ENCODE results near the gene SYCN. TPM values are rescaled to one million over a fixed set of nuclear protein-coding genes. Genes with fewer than 3 reads are reported as not detected.

The SYCN gene
- total RNA-seq, 3 donors from 2014 or later (not counting 1 experiment from before 2014, with no cell fraction given), result not detected

GRCh38 chr19:39211731-39212374 is 7.8 kb upstream of the SYCN start:
- no peak for ATAC-seq
- TF ChIP-seq, protein P1, sequence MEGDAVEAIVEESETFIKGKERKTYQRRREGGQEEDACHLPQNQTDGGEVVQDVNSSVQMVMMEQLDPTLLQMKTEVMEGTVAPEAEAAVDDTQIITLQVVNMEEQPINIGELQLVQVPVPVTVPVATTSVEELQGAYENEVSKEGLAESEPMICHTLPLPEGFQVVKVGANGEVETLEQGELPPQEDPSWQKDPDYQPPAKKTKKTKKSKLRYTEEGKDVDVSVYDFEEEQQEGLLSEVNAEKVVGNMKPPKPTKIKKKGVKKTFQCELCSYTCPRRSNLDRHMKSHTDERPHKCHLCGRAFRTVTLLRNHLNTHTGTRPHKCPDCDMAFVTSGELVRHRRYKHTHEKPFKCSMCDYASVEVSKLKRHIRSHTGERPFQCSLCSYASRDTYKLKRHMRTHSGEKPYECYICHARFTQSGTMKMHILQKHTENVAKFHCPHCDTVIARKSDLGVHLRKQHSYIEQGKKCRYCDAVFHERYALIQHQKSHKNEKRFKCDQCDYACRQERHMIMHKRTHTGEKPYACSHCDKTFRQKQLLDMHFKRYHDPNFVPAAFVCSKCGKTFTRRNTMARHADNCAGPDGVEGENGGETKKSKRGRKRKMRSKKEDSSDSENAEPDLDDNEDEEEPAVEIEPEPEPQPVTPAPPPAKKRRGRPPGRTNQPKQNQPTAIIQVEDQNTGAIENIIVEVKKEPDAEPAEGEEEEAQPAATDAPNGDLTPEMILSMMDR (IDR thresholded peaks at IDR 0.05), result peak; percentile 2
- Histone ChIP-seq H3K4me1 (ENCODE audit: control insufficient read depth, insufficient read depth, low read length) (no peaks in the 10 kb centered on the region), H3K36me3 (ENCODE audit: control insufficient read depth, insufficient read depth, low read length) (no peaks in the 10 kb centered on the region), H3K27ac (ENCODE audit: low read length) (no peak overlapping the region), H3K27me3 (ENCODE audit: control insufficient read depth, insufficient read depth, low read length) (no peaks in the 10 kb centered on the region), H3K4me3 (ENCODE audit: low read length) (no peak overlapping the region), H3K9me3 (ENCODE audit: control insufficient read depth, insufficient read depth, low read length) (no peaks in the 10 kb centered on the region)
- no peak for DNase-seq
- H3K9me3 Mint-ChIP-seq, result no peaks in the 10 kb centered on the region
- H3K4me1 Mint-ChIP-seq, result no peaks in the 10 kb centered on the region
- no peaks in the 10 kb centered on the region for H3K36me3 Mint-ChIP-seq
- 88% methylated on average over 13 of the region's 13 CpGs for WGBS (ENCODE audit: insufficient coverage)
- intact Hi-C loops (cut with micrococcal nuclease), result loop anchor here (1.0 kb wide), 1 partner anchor 116 kb away; no protein-coding TSS in a partner anchor
- no peak overlapping the region for H3K4me3 Mint-ChIP-seq
- no peak overlapping the region for H3K27ac Mint-ChIP-seq
- H3K27me3 Mint-ChIP-seq (ENCODE audit: low read depth in 2 of 2), result peaks cover under 1 to 2% of the 10 kb centered on the region in 2 donors

DNA sequence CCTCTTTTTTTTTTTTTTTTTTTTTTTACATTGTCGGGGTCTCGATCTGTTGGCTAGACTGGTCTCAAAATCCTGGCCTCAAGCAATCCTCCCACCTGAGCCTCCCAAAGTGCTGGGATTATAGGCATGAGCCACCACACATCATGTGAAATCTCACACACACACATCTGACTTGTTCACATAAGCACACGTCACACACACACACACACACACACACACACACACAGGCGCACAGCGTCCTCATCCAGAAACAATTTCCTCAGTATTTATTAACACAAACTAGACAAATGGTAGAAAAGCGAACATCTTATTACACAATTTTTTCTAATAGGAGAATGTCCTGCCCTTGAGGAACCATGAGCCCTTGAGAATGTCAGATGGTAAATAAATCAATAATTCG is 5.1 kb upstream of the SYCN start:
- H3K36me3 ChIP-seq (ENCODE audit: control insufficient read depth, insufficient read depth, low read length), result no peaks in the 10 kb centered on the region
- Mint-ChIP-seq H3K36me3 (no peaks in the 10 kb centered on the region), H3K9me3 (no peaks in the 10 kb centered on the region), H3K4me1 (no peaks in the 10 kb centered on the region), H3K4me3 (no peak overlapping the region), H3K27me3 (ENCODE audit: low read depth in 2 of 2) (peaks cover 6 to 9% of the 10 kb centered on the region in 2 donors), H3K27ac (no peak overlapping the region)
- intact Hi-C loops (cut with micrococcal nuclease), result no loop called here
- no peaks in the 10 kb centered on the region for H3K4me1 ChIP-seq (ENCODE audit: control insufficient read depth, insufficient read depth, low read length)
- TF ChIP-seq, protein P1 (IDR thresholded peaks at IDR 0.05), result no peak
- no peaks in the 10 kb centered on the region for H3K9me3 ChIP-seq (ENCODE audit: control insufficient read depth, insufficient read depth, low read length)
- ATAC-seq (no peak), DNase-seq (no peak)
- no peak overlapping the region for H3K27ac ChIP-seq (ENCODE audit: low read length)
- no peak overlapping the region for H3K4me3 ChIP-seq (ENCODE audit: low read length)
- peaks cover 3% of the 10 kb centered on the region for H3K27me3 ChIP-seq (ENCODE audit: control insufficient read depth, insufficient read depth, low read length)
- WGBS (ENCODE audit: insufficient coverage), result 82% methylated on average over 7 of the region's 7 CpGs

DNA sequence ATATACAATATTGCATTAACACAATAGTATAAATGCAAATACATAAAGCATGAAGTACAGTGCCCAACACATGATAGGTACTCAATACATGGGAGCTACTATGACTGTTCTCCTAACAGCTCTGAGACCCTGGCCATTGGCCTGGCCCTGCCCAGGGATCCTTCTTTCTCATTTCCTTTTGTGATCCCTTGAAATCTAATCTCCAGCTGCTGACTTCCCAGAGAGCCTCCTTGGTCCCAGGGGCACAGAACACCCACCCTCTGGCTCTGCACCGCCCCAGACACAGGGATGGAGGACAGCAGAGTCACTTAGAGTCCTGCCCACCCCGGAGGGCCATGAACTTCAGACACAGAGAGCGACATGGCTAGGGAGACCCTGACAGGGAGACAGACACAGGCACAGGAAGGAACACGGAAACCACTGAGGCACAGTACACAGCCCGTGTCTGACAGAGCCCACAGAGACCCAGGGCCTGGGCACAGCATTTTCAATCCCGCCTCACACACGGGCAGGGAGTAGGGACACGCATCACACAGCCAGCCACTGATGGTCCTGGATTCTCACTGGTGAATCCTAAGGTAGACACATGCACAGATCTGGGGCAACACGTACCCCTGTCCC is 4.2 kb upstream of the SYCN start:
- WGBS (ENCODE audit: insufficient coverage), result 86% methylated on average over 9 of the region's 9 CpGs
- Mint-ChIP-seq H3K36me3 (no peaks in the 10 kb centered on the region), H3K27me3 (ENCODE audit: low read depth in 2 of 2) (peaks cover 15% of the 10 kb centered on the region in 2 donors), H3K9me3 (no peaks in the 10 kb centered on the region), H3K4me1 (no peaks in the 10 kb centered on the region), H3K27ac (no peak overlapping the region), H3K4me3 (no peak overlapping the region)
- H3K9me3 ChIP-seq (ENCODE audit: control insufficient read depth, insufficient read depth, low read length), result no peaks in the 10 kb centered on the region
- no peak overlapping the region for H3K4me3 ChIP-seq (ENCODE audit: low read length)
- TF ChIP-seq, protein P1 (IDR thresholded peaks at IDR 0.05), result no peak
- intact Hi-C loops (cut with micrococcal nuclease), result no loop called here
- H3K27me3 ChIP-seq (ENCODE audit: control insufficient read depth, insufficient read depth, low read length), result peaks cover 10% of the 10 kb centered on the region
- ATAC-seq, result no peak
- H3K36me3 ChIP-seq (ENCODE audit: control insufficient read depth, insufficient read depth, low read length), result no peaks in the 10 kb centered on the region
- H3K27ac ChIP-seq (ENCODE audit: low read length), result no peak overlapping the region
- H3K4me1 ChIP-seq (ENCODE audit: control insufficient read depth, insufficient read depth, low read length), result no peaks in the 10 kb centered on the region
- DNase-seq, result no peak

Measured in natural killer cell (primary cell).